HG02981 (cell line): Measurements from ENCODE around the gene GABRG2.

Experiments used
- ATAC-seq: cut with Tn5 transposase; IDR thresholded peaks from one replicate; pipeline ENCODE4 v1.9.1; 2021; ENCODE audit warnings: mild to moderate bottlenecking, moderate library complexity; ENCODE audit not compliant: unreplicated experiment

GABRG2 gene

GRCh38 chr5:162189719-162190118, 122.1 kb downstream of the GABRG2 start:
- ATAC-seq: no peak

- no peak for ATAC-seq
Observed at GRCh38 chr5:162193012-162193411, 125.4 kb downstream of the GABRG2 start.

GRCh38 chr5:162196351-162196750, 128.8 kb downstream of the GABRG2 start:
- no peak for ATAC-seq

GRCh38 chr5:162202285-162202880, 134.8 kb downstream of the GABRG2 start:
- no peak for ATAC-seq
